GM20000 (cell line): ENCODE measurements around the gene TNNT1.

ENCODE experiments used
- DNase-seq: peaks from one replicate; pipeline ENCODE4 v3.0.0; 2012; ENCODE audit warnings: low spot score
- CTCF ChIP-seq: IDR thresholded peaks from 2 replicates; pipeline ENCODE4 v1.5.1; 2012; ENCODE audit warnings: mild to moderate bottlenecking, control low read depth; ENCODE audit errors: extremely low read depth, missing control alignments

The TNNT1 gene

GRCh38 chr19:55101261-55101660, 47.7 kb downstream of the TNNT1 start:
- TF ChIP-seq CTCF: no peak
- no peak for DNase-seq

DNA sequence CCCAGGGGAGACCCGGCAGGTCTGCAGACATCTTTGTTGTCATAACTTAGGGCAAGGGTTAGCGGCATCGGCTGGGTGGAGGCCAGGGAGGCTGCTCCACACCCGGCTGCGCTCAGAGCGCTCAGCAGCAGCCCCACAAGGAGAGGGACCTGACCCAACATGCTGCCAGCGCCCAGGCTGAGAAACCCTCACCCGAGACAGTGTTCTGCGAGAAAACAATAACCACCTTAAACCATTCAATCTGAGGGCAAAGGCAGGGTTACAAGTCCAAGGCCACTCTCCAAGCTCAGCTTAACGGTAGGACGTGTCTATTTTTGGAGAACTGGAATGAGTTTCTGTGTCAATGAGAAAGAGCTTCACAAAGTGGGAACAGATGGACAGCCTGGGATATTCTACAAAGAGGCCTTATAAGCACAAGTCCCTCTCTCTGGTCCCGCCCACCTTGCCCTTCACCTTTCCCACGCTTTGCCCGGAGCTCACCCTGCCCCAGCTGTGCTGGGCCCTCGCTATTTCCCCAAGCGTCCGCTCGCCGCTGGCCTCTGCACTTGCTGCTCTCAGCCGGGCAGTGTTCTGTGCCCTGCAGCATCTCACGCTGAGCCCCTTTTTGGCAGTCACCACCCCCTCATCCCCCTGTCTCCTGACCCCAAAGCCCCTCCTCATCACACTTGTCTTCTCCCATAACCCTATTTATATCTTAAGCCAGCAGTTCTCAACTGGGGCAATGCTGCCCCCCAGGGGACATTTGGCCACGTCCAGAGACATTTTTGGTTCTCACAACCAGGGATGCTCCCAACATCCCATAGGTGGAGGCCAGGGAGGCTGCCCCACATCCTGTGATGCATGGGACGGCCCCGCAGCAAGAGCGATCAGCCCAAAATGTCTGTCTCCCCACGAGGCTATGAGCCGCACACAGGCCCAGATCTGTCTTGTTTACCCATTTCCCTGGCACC, 49.2 kb downstream of the TNNT1 start:
- no peak for TF ChIP-seq CTCF
- no peak for DNase-seq

- peak; percentile 29 for DNase-seq
- TF ChIP-seq CTCF: no peak
Measured at GRCh38 chr19:55098716-55099556, 50.1 kb downstream of the TNNT1 start.

GRCh38 chr19:55097864-55098715, 50.9 kb downstream of the TNNT1 start:
- no peak for TF ChIP-seq CTCF
- peak; percentile 30 for DNase-seq

GRCh38 chr19:55096061-55096701, 52.8 kb downstream of the TNNT1 start:
- DNase-seq: peak; percentile 20
- no peak for TF ChIP-seq CTCF

- DNase-seq: no peak
- TF ChIP-seq CTCF: no peak
Measured at GRCh38 chr19:55095260-55096060, 53.5 kb downstream of the TNNT1 start.
